Measurements from ENCODE around the gene RABGAP1.

RABGAP1 gene

DNA sequence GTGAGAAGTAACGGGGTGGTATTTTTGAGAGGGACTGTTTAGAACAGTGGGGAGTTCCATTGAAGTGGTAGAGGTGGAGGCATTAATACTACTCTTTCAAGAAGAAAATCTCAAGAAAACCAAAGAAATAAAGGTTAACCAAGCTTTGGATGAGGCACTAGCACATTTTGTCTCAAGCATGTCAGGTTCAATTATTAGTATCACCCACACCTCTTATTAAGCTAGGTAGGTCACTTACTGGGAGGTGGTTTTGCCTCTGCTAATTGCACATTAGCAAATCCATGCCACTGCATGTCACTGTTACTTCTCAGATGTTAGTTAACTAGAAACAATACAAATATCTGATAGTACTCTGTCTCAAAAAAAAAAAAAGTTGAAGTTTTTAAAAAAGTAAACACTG is 10.2 kb downstream of the RABGAP1 start:
- Histone ChIP-seq H3K4me3 (replicated peaks; ENCODE audit: insufficient read depth, low read length) (no peak overlapping the region), H3K27me3 (ENCODE audit: insufficient read depth, poor library complexity, severe bottlenecking) (no peaks in the 10 kb centered on the region), H3K27ac (replicated peaks) (no peak overlapping the region)
- TF ChIP-seq SPI1 (IDR thresholded peaks at IDR 0.05; ENCODE audit: borderline replicate concordance, low read depth) (no peak), POLR2AphosphoS5 (IDR thresholded peaks at IDR 0.05; ENCODE audit: low read depth) (no peak), GABPA (IDR thresholded peaks at IDR 0.05; ENCODE audit: low read depth) (no peak)
- TF ChIP-seq, protein P1, sequence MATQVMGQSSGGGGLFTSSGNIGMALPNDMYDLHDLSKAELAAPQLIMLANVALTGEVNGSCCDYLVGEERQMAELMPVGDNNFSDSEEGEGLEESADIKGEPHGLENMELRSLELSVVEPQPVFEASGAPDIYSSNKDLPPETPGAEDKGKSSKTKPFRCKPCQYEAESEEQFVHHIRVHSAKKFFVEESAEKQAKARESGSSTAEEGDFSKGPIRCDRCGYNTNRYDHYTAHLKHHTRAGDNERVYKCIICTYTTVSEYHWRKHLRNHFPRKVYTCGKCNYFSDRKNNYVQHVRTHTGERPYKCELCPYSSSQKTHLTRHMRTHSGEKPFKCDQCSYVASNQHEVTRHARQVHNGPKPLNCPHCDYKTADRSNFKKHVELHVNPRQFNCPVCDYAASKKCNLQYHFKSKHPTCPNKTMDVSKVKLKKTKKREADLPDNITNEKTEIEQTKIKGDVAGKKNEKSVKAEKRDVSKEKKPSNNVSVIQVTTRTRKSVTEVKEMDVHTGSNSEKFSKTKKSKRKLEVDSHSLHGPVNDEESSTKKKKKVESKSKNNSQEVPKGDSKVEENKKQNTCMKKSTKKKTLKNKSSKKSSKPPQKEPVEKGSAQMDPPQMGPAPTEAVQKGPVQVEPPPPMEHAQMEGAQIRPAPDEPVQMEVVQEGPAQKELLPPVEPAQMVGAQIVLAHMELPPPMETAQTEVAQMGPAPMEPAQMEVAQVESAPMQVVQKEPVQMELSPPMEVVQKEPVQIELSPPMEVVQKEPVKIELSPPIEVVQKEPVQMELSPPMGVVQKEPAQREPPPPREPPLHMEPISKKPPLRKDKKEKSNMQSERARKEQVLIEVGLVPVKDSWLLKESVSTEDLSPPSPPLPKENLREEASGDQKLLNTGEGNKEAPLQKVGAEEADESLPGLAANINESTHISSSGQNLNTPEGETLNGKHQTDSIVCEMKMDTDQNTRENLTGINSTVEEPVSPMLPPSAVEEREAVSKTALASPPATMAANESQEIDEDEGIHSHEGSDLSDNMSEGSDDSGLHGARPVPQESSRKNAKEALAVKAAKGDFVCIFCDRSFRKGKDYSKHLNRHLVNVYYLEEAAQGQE (IDR thresholded peaks at IDR 0.05; ENCODE audit: insufficient replicate concordance, low read depth): no peak
- TF ChIP-seq, protein P2, sequence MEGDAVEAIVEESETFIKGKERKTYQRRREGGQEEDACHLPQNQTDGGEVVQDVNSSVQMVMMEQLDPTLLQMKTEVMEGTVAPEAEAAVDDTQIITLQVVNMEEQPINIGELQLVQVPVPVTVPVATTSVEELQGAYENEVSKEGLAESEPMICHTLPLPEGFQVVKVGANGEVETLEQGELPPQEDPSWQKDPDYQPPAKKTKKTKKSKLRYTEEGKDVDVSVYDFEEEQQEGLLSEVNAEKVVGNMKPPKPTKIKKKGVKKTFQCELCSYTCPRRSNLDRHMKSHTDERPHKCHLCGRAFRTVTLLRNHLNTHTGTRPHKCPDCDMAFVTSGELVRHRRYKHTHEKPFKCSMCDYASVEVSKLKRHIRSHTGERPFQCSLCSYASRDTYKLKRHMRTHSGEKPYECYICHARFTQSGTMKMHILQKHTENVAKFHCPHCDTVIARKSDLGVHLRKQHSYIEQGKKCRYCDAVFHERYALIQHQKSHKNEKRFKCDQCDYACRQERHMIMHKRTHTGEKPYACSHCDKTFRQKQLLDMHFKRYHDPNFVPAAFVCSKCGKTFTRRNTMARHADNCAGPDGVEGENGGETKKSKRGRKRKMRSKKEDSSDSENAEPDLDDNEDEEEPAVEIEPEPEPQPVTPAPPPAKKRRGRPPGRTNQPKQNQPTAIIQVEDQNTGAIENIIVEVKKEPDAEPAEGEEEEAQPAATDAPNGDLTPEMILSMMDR (IDR thresholded peaks at IDR 0.05; ENCODE audit: insufficient read depth, low read length): no peak
- no peak for DNase-seq (ENCODE audit: low read depth in 1 of 2, low spot score in 1 of 2)

DNA sequence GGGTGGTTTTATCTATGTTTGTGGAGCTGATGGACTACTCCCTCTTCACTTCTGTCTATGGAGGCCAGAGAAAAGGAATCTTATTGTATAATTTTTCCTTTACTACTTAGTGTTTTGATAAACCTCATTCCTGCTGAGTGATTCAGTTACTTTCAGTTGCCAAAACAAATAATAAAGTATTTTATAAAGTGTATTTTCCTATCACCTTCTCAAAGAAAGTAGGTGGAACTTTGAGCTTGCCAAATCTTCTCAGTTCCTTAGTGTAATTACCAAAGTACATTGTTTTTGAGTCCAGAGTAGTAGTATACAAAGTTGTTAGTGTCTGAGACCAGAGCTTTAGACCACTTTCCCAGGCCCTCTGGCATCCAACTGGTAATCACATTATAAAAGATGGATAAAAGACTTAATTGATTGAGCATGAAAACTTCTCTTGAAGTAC is 13.5 kb downstream of the RABGAP1 start:
- no peak overlapping the region for H3K27ac ChIP-seq (replicated peaks)
- no peak for TF ChIP-seq POLR2AphosphoS5 (IDR thresholded peaks at IDR 0.05; ENCODE audit: low read depth)

DNA sequence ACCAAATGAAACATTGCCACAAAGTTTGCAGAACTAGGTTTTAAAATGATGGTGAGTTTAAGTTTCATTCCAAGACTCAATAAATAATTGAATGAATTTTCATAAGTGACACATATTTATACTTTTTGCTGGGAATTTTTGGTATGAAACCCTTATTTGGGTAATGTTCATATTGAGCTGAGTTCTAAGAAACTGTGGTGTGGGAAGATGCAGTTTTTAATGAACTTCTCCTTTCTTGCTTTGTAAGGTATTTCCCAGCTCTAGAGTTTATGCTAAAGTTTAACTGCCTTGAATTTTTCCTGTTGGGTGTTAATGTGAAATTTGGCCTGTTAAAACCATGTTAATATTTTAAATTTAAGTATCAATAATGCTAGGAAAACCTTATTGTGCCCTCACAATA is 15.1 kb downstream of the RABGAP1 start:
- no peak overlapping the region for H3K27ac ChIP-seq (replicated peaks)
- no peak overlapping the region for H3K4me3 ChIP-seq (replicated peaks; ENCODE audit: insufficient read depth, low read length)

More for the DNA sequence above, 13.5 kb downstream of the RABGAP1 start:
- Histone ChIP-seq H3K27me3 (ENCODE audit: insufficient read depth, poor library complexity, severe bottlenecking) (no peaks in the 10 kb centered on the region), H3K4me3 (replicated peaks; ENCODE audit: insufficient read depth, low read length) (no peak overlapping the region)
- no peak for DNase-seq (ENCODE audit: low read depth in 1 of 2, low spot score in 1 of 2)

DNA sequence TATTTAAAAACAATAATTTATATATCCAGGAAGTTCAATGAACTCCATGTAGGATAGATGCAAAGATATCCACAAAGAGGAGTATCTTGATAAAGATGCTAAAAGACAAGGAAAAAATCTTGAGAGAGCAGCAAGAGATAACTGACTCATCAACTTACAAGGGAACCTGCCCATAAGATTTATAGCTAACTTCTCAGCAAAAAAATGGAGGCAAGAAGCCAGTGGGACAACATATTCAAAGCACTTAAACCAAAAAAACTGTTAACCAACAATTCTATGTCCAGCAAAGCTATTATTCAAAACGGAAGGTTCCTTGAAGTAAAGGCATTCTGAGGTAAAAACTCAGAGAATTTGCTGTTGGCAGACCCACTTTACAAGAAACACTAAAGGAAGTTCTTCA is 20.3 kb downstream of the RABGAP1 start:
- H3K27me3 ChIP-seq (ENCODE audit: insufficient read depth, poor library complexity, severe bottlenecking): no peaks in the 10 kb centered on the region
- TF ChIP-seq, protein P1 (IDR thresholded peaks at IDR 0.05; ENCODE audit: insufficient replicate concordance, low read depth): no peak
- H3K27ac ChIP-seq (replicated peaks): no peak overlapping the region
- no peak for DNase-seq (ENCODE audit: low read depth in 1 of 2, low spot score in 1 of 2)
- no peak overlapping the region for H3K4me3 ChIP-seq (replicated peaks; ENCODE audit: insufficient read depth, low read length)

More for the DNA sequence above, 15.1 kb downstream of the RABGAP1 start:
- DNase-seq (ENCODE audit: low read depth in 1 of 2, low spot score in 1 of 2): no peak
- no peaks in the 10 kb centered on the region for H3K27me3 ChIP-seq (ENCODE audit: insufficient read depth, poor library complexity, severe bottlenecking)
- TF ChIP-seq POLR2AphosphoS5 (IDR thresholded peaks at IDR 0.05; ENCODE audit: low read depth) (no peak), SPI1 (IDR thresholded peaks at IDR 0.05; ENCODE audit: borderline replicate concordance, low read depth) (no peak), GABPA (IDR thresholded peaks at IDR 0.05; ENCODE audit: low read depth) (no peak)
- TF ChIP-seq, protein P2 (IDR thresholded peaks at IDR 0.05; ENCODE audit: insufficient read depth, low read length): no peak
- TF ChIP-seq, protein P1 (IDR thresholded peaks at IDR 0.05; ENCODE audit: insufficient replicate concordance, low read depth): no peak

All from HL-60 (cell line).